ENCODE results near the gene KIF13A. TPM values are rescaled to one million over a fixed set of nuclear protein-coding genes. Genes with fewer than 3 reads are reported as not detected.
A peak's percentile ranks its signal among the peaks of the same experiment; 100 is the strongest.

The KIF13A gene
- total RNA-seq, 4 donors from 2014 or later: 14.9 to 66.9 (median 37.3) TPM

DNA sequence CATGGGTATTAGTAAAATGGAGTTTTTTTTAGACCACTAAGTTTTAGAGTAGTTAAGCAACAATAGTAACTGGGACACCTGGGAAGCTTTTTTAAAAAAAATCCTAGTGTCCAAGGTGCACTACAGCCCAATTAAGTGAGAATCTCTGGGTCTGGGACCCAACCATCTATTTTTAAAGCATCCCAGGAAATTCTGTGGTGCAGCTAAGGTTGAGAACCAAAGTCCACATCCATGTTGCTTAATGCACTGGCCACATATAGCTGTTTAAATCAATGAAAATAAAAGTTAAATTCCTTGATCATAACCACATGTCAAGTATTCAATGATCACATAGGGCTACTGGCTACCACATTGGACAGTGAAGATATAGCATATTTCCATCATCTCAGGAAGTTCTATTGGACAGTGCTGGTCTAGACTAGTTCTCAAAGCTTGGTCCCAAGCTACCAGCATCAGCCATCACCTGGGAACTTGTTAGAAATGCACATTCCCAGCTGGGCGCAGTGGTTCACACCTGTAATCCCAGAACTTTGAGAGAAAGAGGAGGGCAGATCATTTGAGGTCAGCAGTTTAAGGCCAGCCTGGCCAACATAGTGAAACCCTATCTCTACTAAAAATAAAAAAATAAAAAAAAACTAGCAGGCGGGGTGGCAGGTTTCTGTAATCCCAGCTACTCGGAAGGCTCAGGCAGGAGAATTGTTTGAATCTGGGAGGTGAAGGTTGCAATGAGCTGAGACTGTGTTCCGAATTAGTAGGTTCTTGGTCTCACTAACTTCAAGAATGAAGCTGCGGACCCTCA, 12.7 kb downstream of the KIF13A start:
- Histone ChIP-seq H3K9me3 (no peaks in the 10 kb centered on the region), H3K36me3 (no peaks in the 10 kb centered on the region), H3K27me3 (no peaks in the 10 kb centered on the region), H3K4me3 (no peak overlapping the region), H3K4me1 (no peaks in the 10 kb centered on the region), H3K27ac (no peak overlapping the region)
- intact Hi-C loops (cut with DNase I; ENCODE audit: low total_unique reads): no loop called here
- no peak for DNase-seq
- TF ChIP-seq POLR2A (IDR thresholded peaks at IDR 0.05): no peak
- TF ChIP-seq, protein P1, sequence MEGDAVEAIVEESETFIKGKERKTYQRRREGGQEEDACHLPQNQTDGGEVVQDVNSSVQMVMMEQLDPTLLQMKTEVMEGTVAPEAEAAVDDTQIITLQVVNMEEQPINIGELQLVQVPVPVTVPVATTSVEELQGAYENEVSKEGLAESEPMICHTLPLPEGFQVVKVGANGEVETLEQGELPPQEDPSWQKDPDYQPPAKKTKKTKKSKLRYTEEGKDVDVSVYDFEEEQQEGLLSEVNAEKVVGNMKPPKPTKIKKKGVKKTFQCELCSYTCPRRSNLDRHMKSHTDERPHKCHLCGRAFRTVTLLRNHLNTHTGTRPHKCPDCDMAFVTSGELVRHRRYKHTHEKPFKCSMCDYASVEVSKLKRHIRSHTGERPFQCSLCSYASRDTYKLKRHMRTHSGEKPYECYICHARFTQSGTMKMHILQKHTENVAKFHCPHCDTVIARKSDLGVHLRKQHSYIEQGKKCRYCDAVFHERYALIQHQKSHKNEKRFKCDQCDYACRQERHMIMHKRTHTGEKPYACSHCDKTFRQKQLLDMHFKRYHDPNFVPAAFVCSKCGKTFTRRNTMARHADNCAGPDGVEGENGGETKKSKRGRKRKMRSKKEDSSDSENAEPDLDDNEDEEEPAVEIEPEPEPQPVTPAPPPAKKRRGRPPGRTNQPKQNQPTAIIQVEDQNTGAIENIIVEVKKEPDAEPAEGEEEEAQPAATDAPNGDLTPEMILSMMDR (IDR thresholded peaks at IDR 0.05): no peak

- Histone ChIP-seq H3K27me3 (no peaks in the 10 kb centered on the region), H3K27ac (peak overlapping the region; percentile 17 to 45), H3K36me3 (no peaks in the 10 kb centered on the region), H3K4me3 (no peak overlapping the region), H3K4me1 (peaks cover 0 to under 1% of the 10 kb centered on the region in 2 donors), H3K9me3 (no peaks in the 10 kb centered on the region)
- intact Hi-C loops (cut with DNase I; ENCODE audit: low total_unique reads): no loop called here
- DNase-seq: no peak
- TF ChIP-seq, protein P1 (IDR thresholded peaks at IDR 0.05): no peak
- TF ChIP-seq POLR2A (IDR thresholded peaks at IDR 0.05): no peak
These were observed 14.3 kb downstream of the KIF13A start for GRCh38 chr6:17972978-17973622.

GRCh38 chr6:17972074-17972952, 15.1 kb downstream of the KIF13A start:
- H3K4me3 ChIP-seq: no peak overlapping the region
- no peaks in the 10 kb centered on the region for H3K9me3 ChIP-seq
- intact Hi-C loops (cut with DNase I; ENCODE audit: low total_unique reads): no loop called here
- no peak for DNase-seq
- peaks cover 0 to 8% of the 10 kb centered on the region in 2 donors for H3K4me1 ChIP-seq
- TF ChIP-seq, protein P1 (IDR thresholded peaks at IDR 0.05): no peak
- no peak for TF ChIP-seq POLR2A (IDR thresholded peaks at IDR 0.05)
- peak overlapping the region; percentile 17 to 45 for H3K27ac ChIP-seq
- H3K27me3 ChIP-seq: no peaks in the 10 kb centered on the region
- no peaks in the 10 kb centered on the region for H3K36me3 ChIP-seq

DNA sequence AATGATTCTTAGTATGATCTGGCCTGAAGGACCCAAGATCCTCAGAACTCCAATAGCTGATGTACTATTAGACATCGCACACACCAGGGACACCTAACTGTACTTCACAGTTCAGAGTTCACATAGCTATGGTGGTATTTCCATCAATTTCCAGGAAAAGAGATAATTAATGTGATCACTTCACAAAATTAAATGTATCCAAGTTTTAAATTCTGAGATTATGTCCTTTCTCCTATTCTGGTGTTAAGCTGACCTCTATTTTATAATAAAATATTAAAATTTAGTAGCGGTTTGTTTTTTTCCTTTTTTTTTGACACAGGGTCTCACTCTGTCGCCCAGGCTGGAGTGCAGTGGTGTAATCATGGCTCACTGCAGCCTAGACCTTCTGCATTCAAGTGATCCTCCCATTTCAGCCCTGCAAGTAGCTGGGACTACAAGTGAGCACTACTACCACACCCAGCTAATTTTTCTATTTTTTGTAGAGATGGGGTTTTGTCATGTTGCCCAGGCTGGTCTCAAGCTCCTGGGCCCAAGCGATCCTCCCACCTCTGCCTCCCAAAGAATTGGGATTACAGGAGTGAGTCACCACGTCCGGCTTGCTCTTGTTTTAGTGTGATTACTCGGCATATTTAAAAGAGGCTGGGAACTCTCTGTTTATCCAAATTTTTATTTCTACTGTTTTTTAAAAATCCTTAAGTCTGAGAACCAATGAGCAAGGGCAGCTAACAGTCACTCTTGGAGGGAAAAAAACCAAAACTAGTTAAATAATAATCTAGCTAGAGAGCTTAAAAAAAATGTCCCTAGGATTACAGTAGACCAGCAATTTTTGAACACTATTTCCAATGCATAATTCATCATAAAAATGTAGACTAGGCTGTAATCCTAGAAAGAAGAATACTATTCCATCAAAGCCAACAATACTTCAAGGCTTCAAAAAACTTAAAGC, 16.0 kb downstream of the KIF13A start:
- Histone ChIP-seq H3K9me3 (no peaks in the 10 kb centered on the region), H3K27ac (peak overlapping the region; percentile 17 to 45), H3K4me3 (no peak overlapping the region), H3K4me1 (peaks cover 0 to 12% of the 10 kb centered on the region in 2 donors), H3K36me3 (no peaks in the 10 kb centered on the region), H3K27me3 (no peaks in the 10 kb centered on the region)
- peak; percentile 49 to 51 for DNase-seq
- no peak for TF ChIP-seq POLR2A (IDR thresholded peaks at IDR 0.05)
- TF ChIP-seq, protein P1 (IDR thresholded peaks at IDR 0.05): no peak
- intact Hi-C loops (cut with DNase I; ENCODE audit: low total_unique reads): no loop called here
